HCT116 (cell line): ENCODE results near the gene KBTBD8. TPM values are rescaled to one million over a fixed set of nuclear protein-coding genes. Genes with fewer than 3 reads are reported as not detected.

Source experiments
- ATAC-seq: fragments of 200-7000 bp; cut with Tn5 transposase; 2 replicates; pipeline ENCODE4 v1.9.1; 2020; ENCODE audit warnings: mild to moderate bottlenecking, moderate library complexity
- BruUV-seq: library from RNA; stranded (reverse); fragments of 400-500 nt; replicated peaks from 2 replicates; lab custom pipeline; 2021; lab: Mats Ljungman, UMichigan
- CTCF ChIA-PET: fragments of 300-600 bp; sonication (Branson Sonifier 250); formaldehyde crosslinking; loops from one replicate; lab custom pipeline; 2021; ENCODE audit warnings: antibody characterized with exemption; lab: Charles Lee
- POLR2A ChIA-PET: fragments of 300-600, 350-600 bp; sonication (Branson Sonifier 250); formaldehyde crosslinking; loops from one replicate; lab custom pipeline; 2021; ENCODE audit warnings: antibody characterized with exemption; lab: Charles Lee
- RAD21 ChIA-PET, 2 experiments: fragments of 300-600 bp; sonication (Branson Sonifier 250); formaldehyde crosslinking; loops; one replicate each; lab custom pipeline; 2023; ENCODE audit warnings: low total read pairs in 2 of 2; ENCODE audit not compliant: uncharacterized antibody in 2 of 2, unreplicated experiment in 2 of 2, low non-redundant PET in 1 of 2; lab: Charles Lee
- DNase-seq: peaks from one replicate; pipeline ENCODE4 v3.0.0-alpha.2; 2010; ENCODE audit warnings: low read depth, low spot score
- H2AFZ ChIP-seq: fragments of 200-600 bp; shearing (Covaris generic), sonication (generic); 2 replicates; pipeline ENCODE4 v1.6.1; 2017; ENCODE audit warnings: low read depth, mixed run types, mixed read lengths, antibody characterized with exemption, low read length; ENCODE audit not compliant: poor library complexity, severe bottlenecking
- H3K27ac ChIP-seq: 2 replicates; pipeline ENCODE4 v1.5.1; 2012; ENCODE audit warnings: low read depth, low read length
- H3K27me3 ChIP-seq: fragments of 200-600 bp; sonication (generic); 2 replicates; pipeline ENCODE4 v1.6.1; 2016; ENCODE audit warnings: mixed run types, low read length, mixed read lengths; ENCODE audit not compliant: insufficient read depth
- H3K36me3 ChIP-seq, 2 experiments: fragments of 200-500 bp in 1 of 2; fragments of 200-600 bp in 1 of 2; sonication (Bioruptor generic) in 1 of 2; sonication (generic) in 1 of 2; 2 replicates each; pipeline versions ENCODE4 v1.5.1 to v1.6.1; 2014 to 2016; ENCODE audit warnings: low read length in 2 of 2, inconsistent platforms in 1 of 2, mixed read lengths in 1 of 2, mixed run types in 1 of 2; ENCODE audit not compliant: insufficient read depth in 2 of 2, control insufficient read depth in 1 of 2
- H3K4me1 ChIP-seq, 2 experiments: fragments of 200-600 bp in 1 of 2; sonication (generic) in 1 of 2; 2 replicates each; pipeline versions ENCODE4 v1.5.1 to v1.6.1; 2012 to 2017; ENCODE audit warnings: low read length in 2 of 2, inconsistent platforms in 1 of 2, mild to moderate bottlenecking in 1 of 2, mixed read lengths in 1 of 2, mixed run types in 1 of 2, moderate library complexity in 1 of 2; ENCODE audit not compliant: insufficient read depth in 2 of 2, control insufficient read depth in 1 of 2
- H3K4me2 ChIP-seq: fragments of 200-600 bp; sonication (generic); 2 replicates; pipeline ENCODE4 v1.6.1; 2017; ENCODE audit warnings: mixed run types, low read length, mixed read lengths
- H3K4me3 ChIP-seq, 2 experiments: fragments of 200-600 bp in 1 of 2; sonication (generic) in 1 of 2; replicated peaks in 1 of 2; 2 replicates each; pipeline ENCODE4 v1.5.1; 2011 to 2016; ENCODE audit warnings: low read length in 2 of 2, control low read depth in 1 of 2, low read depth in 1 of 2, mild to moderate bottlenecking in 1 of 2, mixed read lengths in 1 of 2, mixed run types in 1 of 2
- H3K79me2 ChIP-seq: fragments of 200-600 bp; sonication (generic); 2 replicates; pipeline ENCODE4 v1.6.1; 2017; ENCODE audit warnings: mild to moderate bottlenecking, mixed run types, low read length, moderate library complexity, mixed read lengths; ENCODE audit not compliant: insufficient read depth
- H3K9ac ChIP-seq: fragments of 200-600 bp; sonication (generic); 2 replicates; pipeline ENCODE4 v1.6.1; 2016; ENCODE audit warnings: low read length, mixed read lengths
- H3K9me2 ChIP-seq: fragments of 200-600 bp; sonication (generic), shearing (Covaris generic); 2 replicates; pipeline ENCODE4 v1.6.1; 2017; ENCODE audit warnings: mixed run types, mild to moderate bottlenecking, moderate library complexity; ENCODE audit not compliant: insufficient read depth
- H3K9me3 ChIP-seq, 2 experiments: fragments of 200-500 bp in 1 of 2; fragments of 200-600 bp in 1 of 2; sonication (Bioruptor generic) in 1 of 2; sonication (generic) in 1 of 2; 2 replicates each; pipeline ENCODE4 v1.6.1; 2014 to 2017; ENCODE audit warnings: low read length in 2 of 2, mixed read lengths in 2 of 2, inconsistent platforms in 1 of 2, low read depth in 1 of 2, mild to moderate bottlenecking in 1 of 2, mixed run types in 1 of 2, moderate library complexity in 1 of 2; ENCODE audit not compliant: control insufficient read depth in 1 of 2, insufficient read depth in 1 of 2
- H4K20me1 ChIP-seq: fragments of 200-600 bp; sonication (generic), shearing (Covaris generic); 2 replicates; pipeline ENCODE4 v1.6.1; 2017; ENCODE audit warnings: mixed run types, mild to moderate bottlenecking, moderate library complexity; ENCODE audit not compliant: insufficient read depth
- EZH2 ChIP-seq: fragments of 200-600 bp; sonication (generic); IDR thresholded peaks from 2 replicates; pipeline ENCODE4 v1.6.1; 2017; ENCODE audit warnings: antibody characterized with exemption, mixed run types
- ZBTB33 ChIP-seq: IDR thresholded peaks from 2 replicates; pipeline ENCODE4 v1.6.1; 2011; ENCODE audit warnings: mild to moderate bottlenecking, low read length, moderate library complexity; ENCODE audit not compliant: insufficient replicate concordance; ENCODE audit errors: extremely low read depth
- intact Hi-C: fragments of 100-400 bp; cut with micrococcal nuclease; formaldehyde crosslinking; loops from 2 replicates; pipeline ENCODE4 v1.10.0; 2022
- total RNA-seq: library from RNA; stranded (reverse); gene quantifications from one replicate; pipeline ENCODE4 v1.2.1, GENCODE V29; 2021; ENCODE audit not compliant: unreplicated experiment
- TF ChIP-seq, protein P1 (sequence below), 3 experiments: fragments of 200-600 bp in 1 of 3; sonication (generic) in 1 of 3; IDR thresholded peaks in 2 of 3; conservative IDR thresholded peaks in 1 of 3; 2 replicates each; pipeline ENCODE4 v1.5.1; 2012 to 2017; ENCODE audit warnings: low read depth in 2 of 3, low read length in 2 of 3, antibody characterized with exemption in 1 of 3, borderline replicate concordance in 1 of 3, control low read depth in 1 of 3, mild to moderate bottlenecking in 1 of 3, mixed read lengths in 1 of 3, mixed run types in 1 of 3, moderate library complexity in 1 of 3; ENCODE audit not compliant: insufficient read depth in 1 of 3

Gene KBTBD8
- total RNA-seq, 1 experiment from 2014 or later, result 1.4 TPM

DNA sequence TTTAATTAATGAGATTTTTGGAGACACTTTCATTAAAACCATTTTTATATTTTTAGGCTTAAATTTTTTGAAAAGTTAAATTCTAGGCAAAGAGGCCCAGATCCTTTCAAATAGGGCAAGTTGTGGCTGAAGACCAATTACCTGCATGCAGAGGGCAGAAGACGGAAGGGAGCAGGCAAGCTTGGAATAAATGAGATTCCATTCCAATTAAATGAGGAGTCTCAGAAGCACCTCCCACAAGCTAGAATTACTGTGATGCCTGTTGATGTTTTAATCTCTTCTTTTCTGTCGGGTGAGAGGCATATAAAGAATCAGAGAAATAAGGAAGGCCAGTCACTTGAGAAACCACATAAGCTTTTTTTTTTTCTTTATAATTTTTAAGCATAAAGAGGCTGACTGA, 46.8 kb downstream of the KBTBD8 start (continued):
- no peak for TF ChIP-seq ZBTB33
- TF ChIP-seq EZH2, result no peak

GRCh38 chr3:67045711-67046465, 47.8 kb downstream of the KBTBD8 start:
- POLR2A ChIA-PET, result no interaction called here
- Histone ChIP-seq H3K4me2 (no peak overlapping the region), H3K4me1 (no peaks in the 10 kb centered on the region), H3K4me3 (no peak overlapping the region), H3K36me3 (no peaks in the 10 kb centered on the region), H3K27ac (no peak overlapping the region), H3K79me2 (no peaks in the 10 kb centered on the region), H3K9me3 (no peaks in the 10 kb centered on the region), H4K20me1 (no peaks in the 10 kb centered on the region), H3K27me3 (peaks cover 38% of the 10 kb centered on the region; the same call in 1 of the 2 replicates), H3K9me2 (no peaks in the 10 kb centered on the region), H2AFZ (no peak overlapping the region), H3K9ac (no peak overlapping the region)
- RAD21 ChIA-PET, result no interaction called here
- TF ChIP-seq, protein P1, sequence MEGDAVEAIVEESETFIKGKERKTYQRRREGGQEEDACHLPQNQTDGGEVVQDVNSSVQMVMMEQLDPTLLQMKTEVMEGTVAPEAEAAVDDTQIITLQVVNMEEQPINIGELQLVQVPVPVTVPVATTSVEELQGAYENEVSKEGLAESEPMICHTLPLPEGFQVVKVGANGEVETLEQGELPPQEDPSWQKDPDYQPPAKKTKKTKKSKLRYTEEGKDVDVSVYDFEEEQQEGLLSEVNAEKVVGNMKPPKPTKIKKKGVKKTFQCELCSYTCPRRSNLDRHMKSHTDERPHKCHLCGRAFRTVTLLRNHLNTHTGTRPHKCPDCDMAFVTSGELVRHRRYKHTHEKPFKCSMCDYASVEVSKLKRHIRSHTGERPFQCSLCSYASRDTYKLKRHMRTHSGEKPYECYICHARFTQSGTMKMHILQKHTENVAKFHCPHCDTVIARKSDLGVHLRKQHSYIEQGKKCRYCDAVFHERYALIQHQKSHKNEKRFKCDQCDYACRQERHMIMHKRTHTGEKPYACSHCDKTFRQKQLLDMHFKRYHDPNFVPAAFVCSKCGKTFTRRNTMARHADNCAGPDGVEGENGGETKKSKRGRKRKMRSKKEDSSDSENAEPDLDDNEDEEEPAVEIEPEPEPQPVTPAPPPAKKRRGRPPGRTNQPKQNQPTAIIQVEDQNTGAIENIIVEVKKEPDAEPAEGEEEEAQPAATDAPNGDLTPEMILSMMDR (IDR thresholded peaks at IDR 0.05 in 2 of 3, conservative IDR thresholded peaks at IDR 0.05 in 1 of 3; ENCODE audit: borderline replicate concordance in 1 of 3, insufficient read depth in 1 of 3, low read depth in 2 of 3, low read length in 2 of 3), result no peak
- CTCF ChIA-PET, result no interaction called here
- intact Hi-C loops, result no loop called here
- ATAC-seq, result no peak
- BruUV-seq, result no TSS peak
- no peak for DNase-seq
